Heart left ventricle (tissue), 13 donors: Measurements from ENCODE around the gene ZDHHC11.
"Not testable (repeated sequence)": the region's sequence is repeated elsewhere in the genome, so short reads cannot be mapped to it uniquely, and the experiment has no call there.

Experiments
- POLR2A ChIP-seq, 2 donors: fragments of 450-650 bp; IDR thresholded peaks; one replicate each; pipeline ENCODE4 v1.6.1; 2017; ENCODE audit warnings: antibody characterized with exemption in 2 of 2, mild to moderate bottlenecking in 2 of 2, moderate library complexity in 2 of 2
- TF ChIP-seq, protein P1 (sequence below), 12 donors: fragments of 200-600 bp; sonication (generic) in 4 of 12; IDR thresholded peaks; one replicate each; pipeline versions ENCODE4 v1.5.0 to v1.8.0; 2018 to 2022; ENCODE audit warnings: antibody characterized with exemption in 12 of 12, mild to moderate bottlenecking in 5 of 12
- donor health status: ischemic (EF 13 %, LVEDD 7.1; RV severe dilation, severe dysfunction).
- donor health status: DM: no; HTN: yes; CAD: no.
- donor health status: DM: no; HTN: no; CAD: no.
- donor health status: ischemic (EF 25% LVEDD 6.9; RV normal size, moderate dysfunction).
- donor health status: ischemic (EF 25% LVEDD 5.7; RV mildly dilated, moderate dysfunction).
- donor health status: ischemic (EF 35%, LVEDD 5.7; RV mildly dilated, moderate dysfunction).
- donor health status: nonischemic (EF 11% LVEDD 7.7; RV severe dilation, severe dysfunction).
- donor health status: DM: yes; HTN: yes; CAD: no.
- donor health status: PGD.
- donor health status: ischemic (EF 29% LVEDD 5.4; RV normal size, mild dysfunction).
- donor health status: nonischemic (EF 23%, LVEDD 6.1; RV moderate dilation, normal function).

GRCh38 chr5:783881-784427 lies 66.8 kb downstream of the ZDHHC11 start:
- TF ChIP-seq, protein P1, sequence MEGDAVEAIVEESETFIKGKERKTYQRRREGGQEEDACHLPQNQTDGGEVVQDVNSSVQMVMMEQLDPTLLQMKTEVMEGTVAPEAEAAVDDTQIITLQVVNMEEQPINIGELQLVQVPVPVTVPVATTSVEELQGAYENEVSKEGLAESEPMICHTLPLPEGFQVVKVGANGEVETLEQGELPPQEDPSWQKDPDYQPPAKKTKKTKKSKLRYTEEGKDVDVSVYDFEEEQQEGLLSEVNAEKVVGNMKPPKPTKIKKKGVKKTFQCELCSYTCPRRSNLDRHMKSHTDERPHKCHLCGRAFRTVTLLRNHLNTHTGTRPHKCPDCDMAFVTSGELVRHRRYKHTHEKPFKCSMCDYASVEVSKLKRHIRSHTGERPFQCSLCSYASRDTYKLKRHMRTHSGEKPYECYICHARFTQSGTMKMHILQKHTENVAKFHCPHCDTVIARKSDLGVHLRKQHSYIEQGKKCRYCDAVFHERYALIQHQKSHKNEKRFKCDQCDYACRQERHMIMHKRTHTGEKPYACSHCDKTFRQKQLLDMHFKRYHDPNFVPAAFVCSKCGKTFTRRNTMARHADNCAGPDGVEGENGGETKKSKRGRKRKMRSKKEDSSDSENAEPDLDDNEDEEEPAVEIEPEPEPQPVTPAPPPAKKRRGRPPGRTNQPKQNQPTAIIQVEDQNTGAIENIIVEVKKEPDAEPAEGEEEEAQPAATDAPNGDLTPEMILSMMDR (IDR thresholded peaks at IDR 0.05), result not testable (repeated sequence)
- TF ChIP-seq POLR2A (IDR thresholded peaks at IDR 0.05), result not testable (repeated sequence)
